NCI-H1105 treated with DMSO at 0.1 percent for 48 hours (cell line): Measurements from ENCODE around the gene ZNF215.
"Not testable (repeated sequence)": the region's sequence is repeated elsewhere in the genome, so short reads cannot be mapped to it uniquely, and the experiment has no call there.

ENCODE experiments used
- DNase-seq: peaks from one replicate; lab custom pipeline; 2025; lab: John Stamatoyannopoulos, UW

ZNF215 gene

DNA sequence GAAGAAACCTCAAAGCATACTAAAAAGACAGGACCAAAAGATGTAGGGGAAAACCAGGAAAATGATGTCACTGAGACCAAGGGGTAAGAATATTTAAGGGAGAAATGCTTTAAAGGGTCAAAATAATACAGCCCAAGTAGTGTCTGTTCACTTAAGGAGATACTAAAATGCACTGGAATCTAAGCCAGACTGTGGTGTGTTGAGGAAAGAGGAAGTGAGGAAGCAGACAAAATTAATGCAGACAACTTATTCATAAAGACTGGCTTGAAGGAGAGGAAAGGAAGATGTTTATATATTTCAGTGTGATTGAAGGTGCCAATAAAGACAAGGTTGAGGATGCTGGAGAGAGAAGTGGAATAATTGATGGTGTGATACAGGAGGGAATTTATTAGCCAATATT lies 15.7 kb downstream of the ZNF215 start:
- DNase-seq = no peak

- DNase-seq = no peak
These were observed 16.9 kb downstream of the ZNF215 start for GRCh38 chr11:6943131-6943530.

DNA sequence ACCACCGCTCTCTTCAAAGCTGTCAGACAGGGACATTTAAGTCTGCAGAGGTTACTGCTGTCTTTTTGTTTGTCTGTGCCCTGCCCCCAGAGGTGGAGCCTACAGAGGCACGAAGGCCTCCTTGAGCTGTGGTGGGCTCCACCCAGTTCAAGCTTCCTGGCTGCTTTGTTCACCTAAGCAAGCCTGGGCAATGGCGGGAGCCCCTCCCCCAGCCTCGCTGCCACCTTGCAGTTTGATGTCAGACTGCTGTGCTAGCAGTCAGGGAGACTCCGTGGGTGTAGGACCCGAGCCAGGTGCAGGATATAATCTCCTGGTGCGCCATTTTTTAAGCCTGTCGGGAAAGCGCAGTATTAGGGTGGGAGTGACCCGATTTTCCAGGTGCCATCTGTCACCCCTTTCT lies 28.0 kb downstream of the ZNF215 start:
- DNase-seq = not testable (repeated sequence)

DNA sequence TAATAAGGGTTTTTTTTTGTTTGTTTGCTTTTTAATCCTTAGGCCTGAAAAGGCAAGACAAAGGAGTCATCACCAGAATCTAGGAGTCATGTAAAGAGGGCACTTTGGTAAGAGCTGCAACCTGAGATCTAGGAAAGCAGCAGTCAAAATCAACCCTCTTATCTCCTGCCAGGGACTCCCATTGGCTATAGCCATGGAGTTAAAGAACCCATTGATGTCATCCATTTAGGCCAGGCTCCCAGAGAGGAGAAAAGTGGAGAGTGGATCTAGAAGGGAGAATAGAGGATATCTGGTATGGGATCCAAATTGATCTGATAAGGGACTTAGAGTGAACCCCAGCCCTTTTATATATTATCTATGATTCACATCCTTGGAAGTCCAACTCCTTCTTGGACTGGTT lies 35.9 kb downstream of the ZNF215 start:
- DNase-seq = no peak

GRCh38 chr11:6962673-6963072 lies 36.4 kb downstream of the ZNF215 start:
- no peak for DNase-seq

DNA sequence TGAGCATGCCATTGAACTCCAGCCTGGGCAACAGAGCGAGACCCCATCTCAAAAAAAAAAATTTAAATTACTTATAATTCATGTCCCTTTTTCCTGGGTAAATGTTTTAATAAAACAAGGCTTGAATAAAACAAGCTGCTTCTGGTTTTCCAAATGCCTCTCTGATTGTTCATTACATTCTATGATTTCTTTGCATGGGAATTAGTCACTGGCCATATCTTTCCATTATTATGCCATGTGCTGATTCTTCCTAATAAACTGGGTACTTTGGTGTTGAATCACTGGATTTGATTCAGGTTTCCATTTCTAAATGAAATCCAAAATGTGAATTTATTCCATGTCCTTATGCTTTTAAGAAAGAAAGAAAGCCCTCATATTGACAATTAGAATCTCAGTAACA lies 42.6 kb downstream of the ZNF215 start:
- DNase-seq = no peak

DNA sequence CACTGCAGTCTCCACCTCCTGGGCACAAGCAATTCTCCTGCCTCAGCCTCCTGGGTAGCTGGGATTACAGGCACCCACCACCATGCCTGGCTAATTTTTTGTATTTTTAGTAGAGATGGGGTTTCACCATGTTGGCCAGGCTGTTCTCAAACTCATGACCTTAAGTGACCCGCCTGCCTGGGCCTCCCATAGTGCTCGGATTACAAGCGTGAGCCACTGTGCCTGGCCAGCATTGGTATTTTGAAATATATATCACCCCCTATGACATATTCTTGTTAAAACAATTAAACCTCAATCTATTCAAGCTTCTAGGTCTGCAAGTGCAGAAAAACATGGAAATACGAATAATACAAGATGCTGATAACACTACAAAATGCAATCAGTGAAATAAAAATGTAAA lies 43.6 kb downstream of the ZNF215 start:
- DNase-seq = not testable (repeated sequence)

GRCh38 chr11:6979365-6979764 lies 53.1 kb downstream of the ZNF215 start:
- no peak for DNase-seq

- no peak for DNase-seq
These were observed 60.3 kb downstream of the ZNF215 start for GRCh38 chr11:6986487-6986886.

DNA sequence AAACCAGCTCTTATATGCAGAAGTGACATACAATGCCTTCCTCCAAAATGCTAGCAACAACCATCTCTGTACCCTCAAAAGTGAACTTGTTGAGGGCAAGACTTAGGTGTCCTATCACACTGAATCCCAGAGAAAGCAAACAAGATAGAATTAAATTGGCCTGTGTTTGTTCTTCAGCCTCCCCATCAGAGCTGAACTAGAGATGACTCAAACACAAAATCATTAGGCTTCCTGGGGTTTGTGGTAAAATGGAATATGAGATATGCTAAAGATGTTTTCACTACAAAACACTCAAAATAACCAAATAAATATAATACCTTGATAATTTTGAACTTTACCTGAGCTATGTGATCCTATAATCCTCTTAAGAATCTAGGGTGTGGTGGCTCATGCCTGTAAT lies 62.3 kb downstream of the ZNF215 start:
- no peak for DNase-seq

DNA sequence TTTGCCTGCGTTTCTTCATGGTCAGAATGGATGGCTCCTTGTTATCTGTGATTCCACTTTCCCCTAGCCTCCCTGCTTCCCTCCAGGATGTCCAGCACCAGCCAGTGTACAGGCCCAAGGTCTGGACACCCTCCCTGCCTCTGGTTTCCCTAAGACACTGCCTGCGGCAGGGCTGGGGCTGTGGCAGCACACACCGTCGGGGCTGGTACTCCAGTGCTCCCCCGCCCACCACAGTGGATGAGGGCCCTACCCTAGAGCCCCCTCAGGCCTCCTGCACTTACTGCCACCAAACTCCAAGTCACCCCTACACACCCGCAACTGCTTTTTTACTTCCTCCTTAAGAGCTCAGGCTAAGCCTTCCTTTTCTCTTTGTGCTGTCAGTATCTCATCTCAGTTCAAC lies 65.0 kb downstream of the ZNF215 start:
- DNase-seq = no peak

GRCh38 chr11:6992026-6992425 lies 65.8 kb downstream of the ZNF215 start:
- no peak for DNase-seq

GRCh38 chr11:6992457-6993417 lies 66.5 kb downstream of the ZNF215 start:
- DNase-seq = no peak

- no peak for DNase-seq
These were observed 69.5 kb downstream of the ZNF215 start for GRCh38 chr11:6995703-6996102.

GRCh38 chr11:7004482-7004881 lies 78.3 kb downstream of the ZNF215 start:
- no peak for DNase-seq
